Esophagus muscularis mucosa (tissue), 4 donors: Measurements from ENCODE around the gene TIE1. TPM values are rescaled to one million over a fixed set of nuclear protein-coding genes. Genes with fewer than 3 reads are reported as not detected.

ENCODE experiments used
- DNase-seq: peaks from one replicate; pipeline ENCODE4 v3.0.0-alpha.2; 2017; ENCODE audit errors: extremely low spot score
- H3K27ac ChIP-seq, 4 donors: fragments of 200-600 bp; sonication (generic); replicated peaks in 1 of 4; 1 replicate in 3 of 4; 2 replicates in 1 of 4; pipeline ENCODE4 v1.5.1; 2016 to 2019; ENCODE audit warnings: mild to moderate bottlenecking in 1 of 4
- H3K27me3 ChIP-seq, 4 donors: fragments of 200-600 bp; sonication (generic); one replicate each; pipeline versions ENCODE4 v1.5.1 to v1.6.0; 2016 to 2019
- H3K36me3 ChIP-seq, 4 donors: fragments of 200-600 bp; sonication (generic); one replicate each; pipeline ENCODE4 v1.5.1; 2016 to 2019
- H3K4me1 ChIP-seq, 4 donors: fragments of 200-600 bp; sonication (generic); one replicate each; pipeline ENCODE4 v1.5.1; 2016 to 2019
- H3K4me3 ChIP-seq, 4 donors: fragments of 200-600 bp; sonication (generic); 1 replicate in 2 of 4; 2 replicates in 2 of 4; pipeline ENCODE4 v1.5.1; 2016 to 2019; ENCODE audit warnings: mild to moderate bottlenecking in 4 of 4, moderate library complexity in 1 of 4
- H3K9me3 ChIP-seq, 4 donors: fragments of 200-600 bp; sonication (generic); 1 replicate in 3 of 4; 2 replicates in 1 of 4; pipeline ENCODE4 v1.5.1; 2016 to 2019
- CTCF ChIP-seq, 3 experiments: fragments of 200-600 bp in 2 of 3; fragments of 450-650 bp in 1 of 3; sonication (generic) in 2 of 3; IDR thresholded peaks; one replicate each; pipeline ENCODE4 v1.5.1; 2017 to 2019; ENCODE audit warnings: antibody characterized with exemption in 3 of 3, mild to moderate bottlenecking in 2 of 3, moderate library complexity in 1 of 3
- EP300 ChIP-seq: sonication (generic); formaldehyde crosslinking; IDR thresholded peaks from one replicate; pipeline ENCODE4 v1.6.1; 2017; ENCODE audit warnings: antibody characterized with exemption
- POLR2A ChIP-seq: fragments of 450-650 bp; IDR thresholded peaks from one replicate; pipeline ENCODE4 v1.6.1; 2017; ENCODE audit warnings: antibody characterized with exemption, moderate library complexity, mild to moderate bottlenecking, low read depth
- POLR2AphosphoS5 ChIP-seq, 2 donors: sonication (generic); formaldehyde crosslinking; IDR thresholded peaks; one replicate each; pipeline ENCODE4 v1.6.1; 2017; ENCODE audit warnings: antibody characterized with exemption in 2 of 2
- WGBS: methylation state at CpG from one replicate; pipeline ENCODE4 v1.1.5; 2018; 5-methylcytosine and 5-hydroxymethylcytosine counted together
- intact Hi-C: fragments of 100-400 bp; cut with DNase I; formaldehyde crosslinking; loops from one replicate; pipeline ENCODE4 v1.15.1; 2023
- total RNA-seq, 4 donors: library from RNA; depleted of rRNA; stranded (reverse); fragments of >200 nt; gene quantifications; one replicate each; pipeline versions ENCODE4 v1.1.0 to v1.2.1, GENCODE V29; 2016

Gene TIE1
- total RNA-seq, 4 donors from 2014 or later = 16.2 to 51.1 (median 32.6) TPM

- no peak overlapping the region for H3K4me3 ChIP-seq
- H3K36me3 ChIP-seq = no peaks in the 10 kb centered on the region
- H3K27me3 ChIP-seq = peaks cover 0 to 30% (median 11%) of the 10 kb centered on the region in 4 donors
- 83% methylated on average over 1 of the region's 1 CpG for whole genome bisulfite sequencing
- TF ChIP-seq CTCF (IDR thresholded peaks at IDR 0.05) (no peak), POLR2AphosphoS5 (IDR thresholded peaks at IDR 0.05) (no peak), EP300 (no peak), POLR2A (no peak)
- H3K4me1 ChIP-seq = peaks cover 0 to 10% (median 4%) of the 10 kb centered on the region in 4 donors
- no peak overlapping the region for H3K27ac ChIP-seq
- intact Hi-C loops = no loop called here
- H3K9me3 ChIP-seq = no peaks in the 10 kb centered on the region
- no peak for DNase-seq
These were observed 33.9 kb upstream of the TIE1 start for GRCh38 chr1:43266881-43267280.

- DNase-seq = no peak
- no peak overlapping the region for H3K4me3 ChIP-seq
- no peaks in the 10 kb centered on the region for H3K36me3 ChIP-seq
- H3K27ac ChIP-seq = no peak overlapping the region
- intact Hi-C loops = no loop called here
- WGBS = 89% methylated on average over 9 of the region's 9 CpGs
- TF ChIP-seq POLR2AphosphoS5 (IDR thresholded peaks at IDR 0.05) (no peak), POLR2A (no peak), CTCF (IDR thresholded peaks at IDR 0.05) (no peak), EP300 (no peak)
- no peaks in the 10 kb centered on the region for H3K9me3 ChIP-seq
- peaks cover 0 to 35% (median 11%) of the 10 kb centered on the region in 4 donors for H3K27me3 ChIP-seq
- H3K4me1 ChIP-seq = peaks cover 0 to 10% (median 4%) of the 10 kb centered on the region in 4 donors
These were observed 33.4 kb upstream of the TIE1 start for GRCh38 chr1:43267291-43267805.

- intact Hi-C loops = no loop called here
- TF ChIP-seq POLR2A (no peak), CTCF (IDR thresholded peaks at IDR 0.05) (no peak)
These were observed 32.9 kb upstream of the TIE1 start for GRCh38 chr1:43267818-43268425.

GRCh38 chr1:43269627-43270375, 31.0 kb upstream of the TIE1 start, which contains the start of gene TMEM125:
Gene TMEM125, plus strand, starts transcription at chr1:43269983. Its CDS starts 2,740 bp downstream, at chr1:43272723.
- Histone ChIP-seq H3K9me3 (no peaks in the 10 kb centered on the region), H3K27ac (no peak within 1 kb of the TSS), H3K4me1 (peaks cover 0 to 10% (median 4%) of the 10 kb centered on the region in 4 donors), H3K4me3 (peak within 1 kb of the TSS in 1 of 4 donors; percentile 22), H3K27me3 (peaks cover 0 to 57% (median 11%) of the 10 kb centered on the region in 4 donors), H3K36me3 (no peaks in the 10 kb centered on the region)
- intact Hi-C loops = no loop called here
- 76% methylated on average over 7 of the region's 7 CpGs for WGBS
- TF ChIP-seq POLR2AphosphoS5 (IDR thresholded peaks at IDR 0.05) = no peak
- TF ChIP-seq CTCF (IDR thresholded peaks at IDR 0.05) = no peak
- TF ChIP-seq POLR2A = no peak
- no peak for TF ChIP-seq EP300
- no peak for DNase-seq

More at GRCh38 chr1:43267818-43268425, 32.9 kb upstream of the TIE1 start:
- 90% methylated on average over 3 of the region's 3 CpGs for WGBS
- no peak overlapping the region for H3K27ac ChIP-seq
- peaks cover 0 to 10% (median 4%) of the 10 kb centered on the region in 4 donors for H3K4me1 ChIP-seq
- no peak overlapping the region for H3K4me3 ChIP-seq
- H3K27me3 ChIP-seq = peaks cover 0 to 38% (median 11%) of the 10 kb centered on the region in 4 donors
- H3K36me3 ChIP-seq = no peaks in the 10 kb centered on the region
- H3K9me3 ChIP-seq = no peaks in the 10 kb centered on the region
- no peak for DNase-seq
